Measurements from ENCODE around the gene ZNF350.
"Not testable (repeated sequence)": the region's sequence is repeated elsewhere in the genome, so short reads cannot be mapped to it uniquely, and the experiment has no call there.

Gene ZNF350

DNA sequence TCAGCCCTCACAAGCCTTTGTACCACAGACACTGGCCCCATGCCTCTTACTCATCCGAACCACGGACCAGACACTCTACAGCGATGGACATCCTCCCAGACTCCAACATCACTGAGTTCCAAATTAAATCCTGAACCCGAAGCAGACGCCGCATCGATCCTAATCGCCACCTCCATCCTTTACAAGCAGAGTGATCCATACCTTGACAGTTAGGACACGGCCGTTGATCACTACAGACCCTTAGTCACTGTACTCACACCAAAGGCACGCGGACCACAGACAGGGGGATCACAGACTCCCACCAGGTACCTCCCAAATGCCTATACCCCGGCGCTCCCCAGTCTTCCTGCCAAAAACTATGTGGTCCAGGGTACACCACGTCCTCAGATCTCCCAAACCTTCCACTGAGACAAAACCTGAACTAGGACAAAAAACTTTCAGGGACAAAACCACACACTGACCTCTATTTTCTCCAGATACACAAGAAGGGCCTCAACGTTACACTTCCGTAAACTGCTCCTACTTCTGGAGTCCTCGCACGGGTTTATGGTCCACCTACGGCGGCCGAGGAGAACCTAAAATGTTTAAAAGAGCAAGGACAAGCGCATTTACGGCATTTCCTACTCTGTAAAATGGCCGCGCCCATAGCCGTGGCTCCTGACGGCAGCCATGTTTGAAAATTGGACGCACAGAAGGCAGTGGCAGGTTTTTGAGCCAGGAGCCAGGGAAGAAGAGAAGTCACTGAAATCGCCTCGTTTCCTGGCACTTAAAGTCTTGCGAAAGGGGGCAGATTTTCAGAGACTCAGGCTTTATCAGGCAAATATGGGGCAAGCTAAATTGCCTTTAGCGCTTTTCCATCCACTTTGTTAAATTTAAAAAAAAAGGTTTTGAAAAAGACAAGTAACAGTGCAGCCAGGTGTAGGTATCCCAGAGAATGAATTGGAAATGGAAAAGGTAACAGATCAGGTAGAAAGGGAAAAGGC lies at the start of gene ZNF350:
Gene ZNF350 (minus strand): TSS at position 532 of the 983 bp plus-strand sequence. CDS start 12,480 bp downstream, outside the sequence.
- DNase-seq = peak; percentile 82

GRCh38 chr19:52034051-52034728 lies 47.5 kb upstream of the ZNF350 start:
- DNase-seq = no peak

DNA sequence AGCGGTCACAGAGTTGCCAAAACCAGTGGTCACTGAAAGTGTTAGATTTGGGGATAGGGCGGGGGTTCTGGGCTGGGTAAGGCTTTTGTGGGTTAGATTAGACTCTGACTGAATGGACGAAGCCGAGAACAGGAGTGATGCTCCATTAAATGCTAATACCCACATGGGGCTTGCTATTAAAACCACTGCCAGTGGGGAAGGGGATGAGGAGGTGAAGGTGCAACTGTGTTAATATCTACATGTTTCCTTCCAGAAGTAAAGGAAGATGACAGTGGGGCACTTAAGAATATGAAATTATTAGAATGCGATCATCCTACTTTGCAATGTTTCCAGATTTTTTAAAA lies 42.1 kb upstream of the ZNF350 start:
- DNase-seq = no peak

DNA sequence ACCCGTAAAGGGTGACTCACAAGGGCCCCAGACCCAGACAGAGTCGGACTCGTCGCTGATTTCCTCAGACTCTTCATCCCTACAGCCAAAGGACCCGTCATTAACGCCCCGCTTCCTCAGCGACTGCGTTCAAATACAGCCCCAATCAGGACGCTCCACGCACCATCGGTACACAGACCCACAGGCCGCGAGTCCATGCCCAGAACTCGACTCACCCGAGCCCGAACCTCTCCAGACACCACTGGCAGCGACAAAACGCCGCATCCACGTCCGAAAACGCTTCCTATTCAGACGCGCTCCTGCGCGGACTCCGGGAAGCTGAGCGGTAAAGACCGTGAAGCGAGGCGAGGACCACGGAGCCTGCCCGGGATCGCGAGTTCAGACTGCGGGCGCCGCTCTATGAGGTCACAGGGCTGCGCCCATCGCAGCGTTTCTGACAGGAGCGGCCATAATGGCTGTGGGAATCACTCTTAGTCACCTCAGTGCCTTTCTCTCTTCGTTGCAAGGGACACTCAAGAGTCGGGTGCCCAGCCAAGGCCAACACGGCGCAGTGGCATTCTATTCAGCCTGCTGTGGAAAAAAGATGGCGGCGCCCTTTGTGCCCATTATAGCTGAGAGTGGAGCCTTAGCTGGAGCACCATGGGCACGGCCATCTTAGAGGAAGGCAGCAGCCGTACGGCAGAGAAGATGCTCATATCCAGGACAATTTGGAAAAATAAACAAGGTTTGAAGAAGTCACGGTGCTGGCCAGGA lies 41.6 kb upstream of the ZNF350 start, which contains the start of gene ZNF614:
Gene ZNF614 (minus strand): TSS at position 353 of the 753 bp plus-strand sequence. CDS start 2,634 bp downstream, outside the sequence.
- peak; percentile 90 for DNase-seq

DNA sequence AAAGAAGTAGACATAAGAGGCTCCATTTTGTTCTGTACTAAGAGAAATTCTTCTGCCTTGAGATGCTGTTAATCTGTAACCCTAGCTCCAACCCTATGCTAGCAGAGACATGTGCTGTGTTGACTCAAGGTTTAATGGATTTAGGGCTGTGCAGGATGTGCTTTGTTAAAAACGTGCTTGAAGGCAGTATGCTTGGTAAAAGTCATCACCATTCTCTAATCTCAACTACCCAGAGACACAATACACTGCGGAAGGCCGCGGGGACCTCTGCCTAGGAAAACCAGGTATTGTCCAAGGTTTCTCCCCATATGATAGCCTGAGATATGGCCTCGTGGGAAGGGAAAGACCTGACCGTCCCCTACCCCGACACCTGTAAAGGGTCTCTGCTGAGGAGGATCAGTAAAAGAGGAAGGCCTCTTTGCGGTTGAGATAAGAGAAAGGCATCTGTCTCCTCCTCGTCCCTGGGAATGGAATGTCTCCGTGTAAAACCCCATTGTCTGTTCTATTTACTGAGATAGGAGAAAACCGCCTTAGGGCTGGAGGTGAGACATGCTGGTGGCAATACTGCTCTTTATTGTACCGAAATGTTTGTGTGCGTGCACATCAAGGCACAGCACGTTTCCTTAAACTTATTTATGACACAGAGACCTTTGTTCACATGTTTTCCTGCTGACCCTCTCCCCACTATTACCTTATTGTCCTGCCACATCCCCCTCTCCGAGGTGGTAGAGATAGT lies 39.8 kb upstream of the ZNF350 start:
- not testable (repeated sequence) for DNase-seq

DNA sequence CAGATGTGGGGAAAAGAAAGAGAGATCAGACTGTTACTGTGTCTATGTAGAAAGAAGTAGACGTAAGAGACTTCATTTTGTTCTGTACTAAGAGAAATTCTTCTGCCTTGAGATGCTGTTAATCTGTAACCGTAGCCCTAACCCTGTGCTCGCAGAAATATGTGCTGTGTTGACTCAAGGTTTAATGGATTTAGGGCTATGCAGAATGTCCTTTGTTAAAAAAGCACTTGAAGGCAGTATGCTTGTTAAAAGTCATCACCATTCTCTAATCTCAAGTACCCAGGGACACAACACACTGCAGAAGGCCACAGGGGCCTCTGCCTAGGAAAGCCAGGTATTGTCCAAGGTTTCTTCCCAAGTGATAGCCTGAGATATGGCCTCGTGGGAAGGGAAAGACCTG lies 37.8 kb upstream of the ZNF350 start:
- not testable (repeated sequence) for DNase-seq

DNA sequence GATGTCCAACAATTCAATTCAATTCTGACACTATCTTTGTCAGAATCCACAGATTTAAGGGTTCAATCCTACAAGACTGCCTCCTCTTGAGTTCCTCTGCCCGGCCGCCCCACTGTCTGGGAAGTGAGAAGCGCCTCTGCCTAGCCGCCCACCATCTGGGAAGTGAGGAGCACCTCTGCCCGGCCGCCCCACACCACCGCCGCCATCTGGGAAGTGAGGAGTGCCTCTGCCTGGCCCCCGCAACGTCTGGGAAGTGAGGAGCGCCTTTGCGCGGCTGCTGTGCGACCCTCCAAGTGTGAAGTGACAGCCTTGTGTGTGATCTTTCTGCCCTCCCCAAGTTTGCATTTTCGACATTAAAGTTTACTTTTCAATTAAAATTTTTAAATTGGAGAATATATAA lies 35.6 kb upstream of the ZNF350 start:
- no peak for DNase-seq

- no peak for DNase-seq
These were observed 33.9 kb upstream of the ZNF350 start for GRCh38 chr19:52020506-52020905.

DNA sequence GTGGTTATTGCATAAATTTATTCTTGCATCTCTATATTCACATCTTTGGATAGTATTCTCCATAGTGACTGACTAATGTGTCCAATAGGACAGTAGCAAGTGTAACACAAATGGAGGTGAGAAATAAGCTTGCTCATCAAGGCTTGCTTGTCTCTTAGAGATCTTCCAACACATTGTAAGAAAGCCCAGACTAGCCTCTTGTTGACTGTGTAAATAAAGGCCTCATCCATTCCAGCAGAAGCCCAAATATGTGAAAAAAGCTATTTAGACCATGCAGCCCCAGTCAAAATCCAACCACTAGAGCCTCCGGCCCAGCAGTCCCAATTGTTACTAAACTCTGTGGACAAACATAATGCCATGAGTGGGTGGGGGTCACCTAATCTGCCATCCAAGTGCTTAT lies 24.0 kb upstream of the ZNF350 start:
- no peak for DNase-seq

DNA sequence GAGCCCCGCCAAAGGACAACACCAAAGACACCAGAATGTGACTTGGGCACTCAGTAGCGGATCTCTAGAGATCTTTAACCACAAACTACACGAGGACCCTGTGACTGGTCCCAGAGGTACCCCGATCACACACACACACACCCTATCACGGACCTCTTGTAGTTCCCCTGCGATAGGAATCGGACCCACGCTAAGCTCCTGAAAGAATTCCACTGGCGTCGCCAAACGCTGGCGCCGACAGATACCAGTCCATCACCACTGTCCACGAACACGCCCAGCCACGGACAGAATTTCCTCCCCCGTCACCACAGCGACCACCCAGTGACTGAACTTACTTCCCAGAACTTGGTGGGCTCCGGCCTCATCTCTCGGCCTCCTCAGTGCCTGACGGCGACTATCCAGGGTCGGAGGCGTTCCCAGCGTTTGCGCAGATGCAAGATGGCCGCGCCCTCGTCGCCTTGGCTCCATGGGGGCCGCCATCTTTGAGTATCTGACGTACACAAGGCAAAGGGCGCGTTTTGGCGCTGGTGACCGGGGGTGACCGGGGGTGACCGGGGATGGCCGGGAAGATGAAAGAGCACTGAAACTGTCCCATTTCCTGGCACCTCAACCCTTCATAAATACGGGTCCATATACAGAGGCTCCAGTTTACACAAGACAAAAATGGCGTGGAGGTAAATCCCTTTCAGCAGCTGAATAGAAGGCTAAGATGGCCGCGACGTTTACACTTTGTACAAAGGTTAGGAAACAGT lies 21.3 kb upstream of the ZNF350 start, which contains the start of gene ZNF615:
Gene ZNF615 (minus strand): TSS at position 406 of the 752 bp plus-strand sequence. CDS start 4,500 bp downstream, outside the sequence.
- peak; percentile 90 for DNase-seq

- peak; percentile 24 for DNase-seq
These were observed 20.8 kb upstream of the ZNF350 start for GRCh38 chr19:52007451-52007805.

- DNase-seq = no peak
These were observed 7.5 kb upstream of the ZNF350 start for GRCh38 chr19:51994048-51994644.

GRCh38 chr19:51993422-51993821 lies 6.8 kb upstream of the ZNF350 start:
- DNase-seq = no peak

DNA sequence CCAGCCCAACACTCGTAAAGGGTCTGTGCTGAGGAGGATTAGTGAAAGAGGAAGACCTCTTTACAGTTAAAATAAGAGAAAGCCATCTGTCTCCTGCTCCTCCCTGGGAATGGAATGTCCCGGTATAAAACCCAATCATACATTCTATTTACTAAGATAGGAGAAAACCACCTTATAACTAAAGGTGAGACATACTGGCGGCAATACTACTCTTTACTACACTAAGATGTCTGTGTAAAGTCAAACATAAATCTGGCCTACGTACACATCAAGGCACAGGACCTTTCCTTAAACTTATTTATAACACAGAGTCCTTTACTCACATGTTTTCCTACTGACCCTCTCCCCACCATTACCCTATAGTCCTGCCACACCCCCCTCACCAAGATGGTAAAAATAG lies 3.3 kb downstream of the ZNF350 start:
- DNase-seq = no peak

GRCh38 chr19:51980926-51981325 lies 5.7 kb downstream of the ZNF350 start:
- not testable (repeated sequence) for DNase-seq

GRCh38 chr19:51980116-51980736 lies 6.4 kb downstream of the ZNF350 start:
- DNase-seq = no peak

DNA sequence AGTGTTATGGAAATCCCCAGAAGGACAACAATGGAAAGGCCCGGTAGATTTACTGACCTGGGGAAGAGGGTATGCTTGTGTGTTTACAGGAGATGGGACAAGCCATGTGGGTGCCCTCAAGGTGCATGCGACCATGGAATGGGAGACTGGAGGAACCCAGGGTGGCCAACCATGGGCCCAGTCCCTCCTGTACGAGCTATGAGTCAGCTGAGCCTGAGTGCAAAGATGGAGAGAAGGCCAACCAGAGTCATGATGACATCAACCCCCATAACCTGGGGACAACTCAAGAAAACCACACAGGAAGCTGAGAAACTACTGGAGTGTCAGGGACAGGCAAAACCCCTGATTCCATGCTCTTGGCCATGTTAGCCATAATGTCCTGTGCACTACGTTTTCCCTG lies 7.8 kb downstream of the ZNF350 start:
- DNase-seq = no peak

GRCh38 chr19:51977346-51977745 lies 9.3 kb downstream of the ZNF350 start:
- no peak for DNase-seq

- DNase-seq = no peak
These were observed 9.8 kb downstream of the ZNF350 start for GRCh38 chr19:51976852-51977251.

GRCh38 chr19:51975787-51976186 lies 10.9 kb downstream of the ZNF350 start:
- DNase-seq = not testable (repeated sequence)

DNA sequence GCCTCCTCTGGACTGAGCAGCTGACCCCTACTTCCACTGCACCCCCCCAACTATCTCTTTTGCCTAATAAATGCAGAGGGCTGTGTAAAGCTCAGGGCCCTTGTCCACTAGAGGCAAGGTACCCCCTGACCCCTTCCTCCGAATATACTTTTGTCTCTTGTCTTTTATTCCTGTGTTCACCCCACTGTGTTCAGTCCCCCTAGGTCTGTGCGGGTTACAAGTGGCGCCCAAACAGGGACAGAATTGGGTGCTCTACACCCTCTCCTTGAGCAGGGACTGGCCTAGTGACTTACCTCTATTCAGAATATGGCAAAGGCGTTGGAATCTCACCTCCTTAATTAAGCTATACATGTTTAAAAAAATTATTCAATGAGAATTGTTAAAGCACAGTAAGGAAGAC lies 15.0 kb downstream of the ZNF350 start:
- no peak for DNase-seq
